AG04449 (cell line): Measurements from ENCODE around the gene SLIT1.

Experiments
- CTCF ChIA-PET: fragments of 350-600 bp; formaldehyde crosslinking; extraction: SDS; loops from one replicate; lab custom pipeline; 2021; ENCODE audit warnings: antibody characterized with exemption; lab: Yijun Ruan, JAX
- POLR2A ChIA-PET: fragments of 400-600, 350-600 bp; formaldehyde crosslinking; extraction: SDS; loops from one replicate; lab custom pipeline; 2020; ENCODE audit warnings: antibody characterized with exemption, inconsistent platforms; lab: Yijun Ruan, JAX
- DNase-seq: peaks from one replicate; pipeline ENCODE4 v3.0.0-alpha.2; 2010; ENCODE audit warnings: low read depth, low spot score
- H3K4me3 ChIP-seq: 2 replicates; pipeline ENCODE4 v1.5.1; 2011; ENCODE audit warnings: low read depth, mild to moderate bottlenecking, control low read depth, low read length
- CTCF ChIP-seq: IDR thresholded peaks from one replicate; pipeline ENCODE4 v1.5.1; 2011; ENCODE audit warnings: mild to moderate bottlenecking, moderate library complexity, low read length, control low read depth, inconsistent platforms; ENCODE audit not compliant: insufficient read depth; ENCODE audit errors: missing control alignments

SLIT1 gene

GRCh38 chr10:97142834-97143233, 42.9 kb downstream of the SLIT1 start:
- ChIA-PET POLR2A (interaction anchor here (0.6 kb wide), 1 partner anchor 40 kb away, joined by 3 read pairs; no protein-coding TSS in a partner anchor), CTCF (no interaction called here)
- no peak for TF ChIP-seq CTCF
- no peak for DNase-seq
- H3K4me3 ChIP-seq, result no peak overlapping the region

GRCh38 chr10:97140902-97141745, 44.6 kb downstream of the SLIT1 start:
- ChIA-PET CTCF (interaction anchor here (1.7 kb wide), 1 partner anchor 69 kb away, joined by 7 read pairs; no protein-coding TSS in a partner anchor), POLR2A (no interaction called here)
- H3K4me3 ChIP-seq, result no peak overlapping the region
- TF ChIP-seq CTCF, result no peak
- DNase-seq, result no peak

- ChIA-PET POLR2A (no interaction called here), CTCF (interaction anchor here (1.2 to 1.7 kb wide), 2 partner anchors 68 to 70 kb away, joined by 3 to 7 read pairs; no protein-coding TSS in a partner anchor)
- no peak overlapping the region for H3K4me3 ChIP-seq
- no peak for DNase-seq
- TF ChIP-seq CTCF, result no peak
Observed at GRCh38 chr10:97140049-97140846, 45.5 kb downstream of the SLIT1 start.

DNA sequence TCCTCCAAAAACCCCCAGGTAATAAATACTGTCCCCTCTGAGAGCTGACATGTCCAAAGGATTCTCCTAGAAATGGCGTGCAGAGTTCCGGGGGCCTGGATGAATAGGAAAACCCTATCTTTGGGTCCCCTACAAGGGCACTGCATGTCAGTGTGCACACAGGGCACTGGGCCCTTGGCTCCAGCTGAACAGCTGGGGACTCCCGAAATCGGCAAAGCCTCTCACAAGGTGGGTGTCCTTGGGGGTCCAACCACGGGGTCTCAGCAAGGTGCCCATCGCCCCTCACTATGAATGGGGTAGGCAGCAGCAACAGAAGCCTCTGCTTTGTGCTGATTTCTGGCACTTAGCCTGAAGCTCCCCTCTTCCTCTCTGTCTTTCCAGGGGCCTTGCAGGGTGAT, 46.1 kb downstream of the SLIT1 start:
- CTCF ChIA-PET, result interaction anchor here (1.2 to 1.7 kb wide), 2 partner anchors 67 to 71 kb away, joined by 3 to 7 read pairs; no protein-coding TSS in a partner anchor
- H3K4me3 ChIP-seq, result no peak overlapping the region
- no peak for TF ChIP-seq CTCF
- no peak for DNase-seq
- POLR2A ChIA-PET, result no interaction called here

GRCh38 chr10:97138846-97139245, 46.9 kb downstream of the SLIT1 start:
- ChIA-PET CTCF (no interaction called here), POLR2A (no interaction called here)
- H3K4me3 ChIP-seq, result no peak overlapping the region
- TF ChIP-seq CTCF, result no peak
- DNase-seq, result no peak

DNA sequence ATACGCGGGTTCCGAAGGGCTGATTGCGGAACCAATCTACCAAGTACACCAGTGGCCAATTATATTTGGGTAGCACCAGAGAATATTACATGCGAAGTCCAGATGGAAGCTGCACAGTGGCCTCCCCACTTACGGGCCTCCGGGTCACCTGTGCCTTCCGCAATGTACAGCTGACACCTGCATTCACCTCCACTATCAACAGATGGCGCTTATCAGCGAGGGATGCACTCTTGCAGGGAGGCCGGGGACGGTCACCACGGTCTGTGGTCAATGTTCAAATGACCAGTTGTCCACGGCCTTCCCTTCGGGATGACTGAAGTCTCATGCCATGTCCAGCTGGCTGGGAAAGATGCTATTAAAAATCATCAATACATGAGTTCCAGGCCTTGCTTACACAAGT, 47.6 kb downstream of the SLIT1 start:
- DNase-seq, result no peak
- no peak overlapping the region for H3K4me3 ChIP-seq
- ChIA-PET CTCF (interaction anchor here (1.0 kb wide), 1 partner anchor 72 kb away, joined by 7 read pairs; no protein-coding TSS in a partner anchor), POLR2A (no interaction called here)
- no peak for TF ChIP-seq CTCF
